Chondrocyte (in vitro differentiated cells): ENCODE measurements around the gene CEP135. TPM values are rescaled to one million over a fixed set of nuclear protein-coding genes. Genes with fewer than 3 reads are reported as not detected.
A peak's percentile ranks its signal among the peaks of the same experiment; 100 is the strongest.

Source experiments
- DNase-seq: peaks from one replicate; pipeline ENCODE4 v3.0.0; 2021; ENCODE audit warnings: mixed read lengths, low spot score
- H3K27ac Mint-ChIP-seq: one replicate; pipeline ENCODE4 v1.8.0; 2021; ENCODE audit warnings: mild to moderate bottlenecking, moderate library complexity, mixed read lengths; ENCODE audit not compliant: unreplicated experiment
- H3K27me3 Mint-ChIP-seq: 2 replicates; pipeline ENCODE4 v1.8.0; 2021; ENCODE audit warnings: low read depth, mixed read lengths
- H3K36me3 Mint-ChIP-seq: 2 replicates; pipeline ENCODE4 v1.8.0; 2021; ENCODE audit warnings: low read depth, mixed read lengths
- H3K4me1 Mint-ChIP-seq: 2 replicates; pipeline ENCODE4 v1.8.0; 2021; ENCODE audit warnings: low read depth, mild to moderate bottlenecking, mixed read lengths
- H3K4me3 Mint-ChIP-seq: one replicate; pipeline ENCODE4 v1.8.0; 2021; ENCODE audit warnings: mild to moderate bottlenecking, moderate library complexity, mixed read lengths; ENCODE audit not compliant: unreplicated experiment
- H3K9me3 Mint-ChIP-seq: 2 replicates; pipeline ENCODE4 v1.8.0; 2021; ENCODE audit warnings: low read depth, mixed read lengths
- CTCF ChIP-seq: fragments of 200-600 bp; sonication (generic); IDR thresholded peaks from 2 replicates; pipeline ENCODE4 v1.5.0; 2021; ENCODE audit warnings: antibody characterized with exemption, mild to moderate bottlenecking, moderate library complexity
- total RNA-seq: library from RNA; stranded (reverse); gene quantifications from 3 replicates; pipeline ENCODE4 v1.2.1, GENCODE V29; 2021

CEP135 gene
- total RNA-seq, 1 donor from 2014 or later, result 5.2 TPM

GRCh38 chr4:55938481-55938880 is 10.3 kb upstream of the CEP135 start:
- peaks cover 7% of the 10 kb centered on the region for H3K36me3 Mint-ChIP-seq
- H3K27ac Mint-ChIP-seq, result no peak overlapping the region
- no peaks in the 10 kb centered on the region for H3K4me1 Mint-ChIP-seq
- no peak for TF ChIP-seq CTCF
- DNase-seq, result no peak
- no peaks in the 10 kb centered on the region for H3K27me3 Mint-ChIP-seq
- peaks cover 24% of the 10 kb centered on the region for H3K9me3 Mint-ChIP-seq
- H3K4me3 Mint-ChIP-seq, result no peak overlapping the region

- Mint-ChIP-seq H3K27ac (no peak overlapping the region), H3K36me3 (peaks cover 7% of the 10 kb centered on the region), H3K27me3 (no peaks in the 10 kb centered on the region), H3K4me1 (no peaks in the 10 kb centered on the region), H3K4me3 (no peak overlapping the region), H3K9me3 (peaks cover 19% of the 10 kb centered on the region)
- TF ChIP-seq CTCF, result no peak
- no peak for DNase-seq
These were observed 9.3 kb upstream of the CEP135 start for GRCh38 chr4:55939421-55939820.

- peaks cover 7% of the 10 kb centered on the region for H3K36me3 Mint-ChIP-seq
- peaks cover 8% of the 10 kb centered on the region for H3K9me3 Mint-ChIP-seq
- no peaks in the 10 kb centered on the region for H3K27me3 Mint-ChIP-seq
- H3K4me1 Mint-ChIP-seq, result peaks cover 5% of the 10 kb centered on the region
- no peak for DNase-seq
- TF ChIP-seq CTCF, result no peak
- H3K4me3 Mint-ChIP-seq, result no peak overlapping the region
- H3K27ac Mint-ChIP-seq, result no peak overlapping the region
These were observed 6.8 kb upstream of the CEP135 start for GRCh38 chr4:55941881-55942396.

- no peak for TF ChIP-seq CTCF
- Mint-ChIP-seq H3K36me3 (peaks cover under 1% of the 10 kb centered on the region), H3K4me3 (peak overlapping the region; percentile 69), H3K4me1 (peaks cover 35% of the 10 kb centered on the region), H3K27ac (peak overlapping the region; percentile 93), H3K9me3 (no peaks in the 10 kb centered on the region), H3K27me3 (no peaks in the 10 kb centered on the region)
- no peak for DNase-seq
These were observed 1.4 kb upstream of the CEP135 start for GRCh38 chr4:55947254-55947882.

- H3K27ac Mint-ChIP-seq, result peak overlapping the region; percentile 93
- TF ChIP-seq CTCF, result no peak
- peaks cover 1% of the 10 kb centered on the region for H3K36me3 Mint-ChIP-seq
- peak overlapping the region; percentile 69 for H3K4me3 Mint-ChIP-seq
- no peaks in the 10 kb centered on the region for H3K27me3 Mint-ChIP-seq
- H3K4me1 Mint-ChIP-seq, result peaks cover 35% of the 10 kb centered on the region
- DNase-seq, result no peak
- H3K9me3 Mint-ChIP-seq, result no peaks in the 10 kb centered on the region
These were observed 626 bp upstream of the CEP135 start for GRCh38 chr4:55947912-55948725.
